Nephron (organoid): ENCODE data around the gene LRRC26.

Source experiments
- H3K27ac Mint-ChIP-seq, 3 experiments: 2 replicates each; pipeline ENCODE4 v1.8.0; 2020; ENCODE audit warnings: mixed read lengths in 3 of 3, mild to moderate bottlenecking in 2 of 3, moderate library complexity in 1 of 3
- H3K27me3 Mint-ChIP-seq: 2 replicates; pipeline ENCODE4 v1.8.0; 2021; ENCODE audit warnings: low read depth, mild to moderate bottlenecking, moderate library complexity, mixed read lengths
- H3K36me3 Mint-ChIP-seq: 2 replicates; pipeline ENCODE4 v1.8.0; 2020; ENCODE audit warnings: low read depth, mixed read lengths
- H3K4me1 Mint-ChIP-seq: 2 replicates; pipeline ENCODE4 v1.8.0; 2020; ENCODE audit warnings: mixed read lengths
- H3K4me3 Mint-ChIP-seq, 3 experiments: 2 replicates each; pipeline ENCODE4 v1.8.0; 2020; ENCODE audit warnings: mild to moderate bottlenecking in 3 of 3, mixed read lengths in 3 of 3, moderate library complexity in 2 of 3
- H3K9me3 Mint-ChIP-seq: 2 replicates; pipeline ENCODE4 v1.8.0; 2020; ENCODE audit warnings: mixed read lengths
- TF ChIP-seq, protein P1 (sequence below), 3 experiments: fragments of 200-600 bp; sonication (generic); IDR thresholded peaks; one replicate each; pipeline ENCODE4 v1.5.0; 2021; ENCODE audit warnings: antibody characterized with exemption in 3 of 3; ENCODE audit not compliant: unreplicated experiment in 3 of 3

Gene LRRC26

DNA sequence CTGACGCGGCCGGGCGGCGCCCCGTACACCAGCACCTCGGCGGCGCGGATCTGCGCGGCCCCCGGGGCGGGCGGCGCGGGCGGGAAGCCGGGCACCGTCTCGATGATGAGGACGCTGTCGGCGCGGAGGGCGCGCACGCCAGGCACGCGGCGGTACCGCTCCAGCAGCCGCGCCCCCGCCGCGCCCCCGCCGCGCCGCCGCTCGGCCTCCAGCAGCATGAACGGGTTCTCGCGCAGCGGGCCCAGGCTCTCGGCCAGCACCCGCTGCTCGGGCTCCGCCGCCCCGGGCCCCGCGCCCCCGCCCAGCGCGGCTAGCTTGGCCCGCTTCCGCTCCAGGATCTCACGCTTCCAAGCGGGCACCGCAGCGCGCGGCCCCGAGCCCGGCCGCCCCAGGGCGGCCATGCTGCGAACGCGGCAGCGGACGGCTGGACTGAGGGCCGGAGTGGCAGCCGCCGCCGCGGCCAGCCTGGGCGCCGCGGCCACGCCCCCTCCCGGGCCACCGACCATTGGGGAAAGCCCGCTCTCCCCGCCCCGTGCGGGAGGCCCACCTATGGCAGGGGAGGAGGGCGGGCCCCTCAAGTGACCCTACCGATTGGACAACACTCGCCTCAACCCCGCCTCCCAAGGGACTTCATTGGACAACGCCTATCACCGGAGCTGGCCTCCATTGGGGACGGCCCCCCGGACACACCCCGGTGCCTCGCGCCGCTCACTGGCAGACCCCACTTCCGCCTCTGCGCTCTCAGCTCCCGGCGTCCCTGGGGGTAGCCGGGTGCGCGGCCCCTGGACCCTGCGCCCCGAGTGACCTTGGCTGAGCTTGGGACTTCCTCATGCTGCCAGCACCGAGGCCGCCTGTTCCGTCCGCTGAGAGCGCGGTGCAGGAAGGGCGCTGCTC is 30.7 kb upstream of the LRRC26 start, which contains the start of gene TPRN:
Gene TPRN (minus strand): TSS at position 431 of the 894 bp plus-strand sequence. CDS start 30 bp downstream, at position 401.
- Mint-ChIP-seq H3K9me3 (no peaks in the 10 kb centered on the region), H3K27ac (peak within 1 kb of the TSS in 1 of 3 experiments; percentile 28), H3K4me3 (peak within 1 kb of the TSS; percentile 89 to 92 (median 90)), H3K4me1 (peaks cover 12% of the 10 kb centered on the region), H3K36me3 (no peaks in the 10 kb centered on the region), H3K27me3 (peaks cover 4% of the 10 kb centered on the region)
- TF ChIP-seq, protein P1, sequence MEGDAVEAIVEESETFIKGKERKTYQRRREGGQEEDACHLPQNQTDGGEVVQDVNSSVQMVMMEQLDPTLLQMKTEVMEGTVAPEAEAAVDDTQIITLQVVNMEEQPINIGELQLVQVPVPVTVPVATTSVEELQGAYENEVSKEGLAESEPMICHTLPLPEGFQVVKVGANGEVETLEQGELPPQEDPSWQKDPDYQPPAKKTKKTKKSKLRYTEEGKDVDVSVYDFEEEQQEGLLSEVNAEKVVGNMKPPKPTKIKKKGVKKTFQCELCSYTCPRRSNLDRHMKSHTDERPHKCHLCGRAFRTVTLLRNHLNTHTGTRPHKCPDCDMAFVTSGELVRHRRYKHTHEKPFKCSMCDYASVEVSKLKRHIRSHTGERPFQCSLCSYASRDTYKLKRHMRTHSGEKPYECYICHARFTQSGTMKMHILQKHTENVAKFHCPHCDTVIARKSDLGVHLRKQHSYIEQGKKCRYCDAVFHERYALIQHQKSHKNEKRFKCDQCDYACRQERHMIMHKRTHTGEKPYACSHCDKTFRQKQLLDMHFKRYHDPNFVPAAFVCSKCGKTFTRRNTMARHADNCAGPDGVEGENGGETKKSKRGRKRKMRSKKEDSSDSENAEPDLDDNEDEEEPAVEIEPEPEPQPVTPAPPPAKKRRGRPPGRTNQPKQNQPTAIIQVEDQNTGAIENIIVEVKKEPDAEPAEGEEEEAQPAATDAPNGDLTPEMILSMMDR (IDR thresholded peaks at IDR 0.05; ENCODE audit: unreplicated experiment in 3 of 3) = no peak

- H3K36me3 Mint-ChIP-seq = no peaks in the 10 kb centered on the region
These were observed 29.7 kb upstream of the LRRC26 start for GRCh38 chr9:137199411-137200121.

DNA sequence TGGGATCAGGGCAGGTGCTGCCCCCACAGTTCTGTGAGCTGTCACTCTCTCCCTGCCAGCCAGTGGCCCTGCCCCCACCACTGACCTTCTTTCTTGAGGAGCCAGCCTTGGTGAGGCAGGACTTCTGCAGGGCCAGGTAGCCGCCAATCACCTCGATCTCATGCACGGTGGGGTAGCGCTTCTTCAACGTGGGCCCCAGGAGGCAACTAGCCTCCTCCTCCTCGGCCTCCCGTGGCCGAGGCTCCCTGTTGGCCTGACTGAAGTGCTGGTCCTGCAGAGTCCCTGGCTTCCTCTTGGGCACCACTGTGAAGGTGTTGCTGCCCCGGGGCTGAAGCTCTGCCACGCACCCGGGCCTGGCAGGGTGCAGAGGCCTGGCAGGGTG is 29.0 kb upstream of the LRRC26 start:
- TF ChIP-seq, protein P1 (IDR thresholded peaks at IDR 0.05; ENCODE audit: unreplicated experiment in 3 of 3) = no peak
- Mint-ChIP-seq H3K4me1 (peaks cover 7% of the 10 kb centered on the region), H3K9me3 (no peaks in the 10 kb centered on the region), H3K27ac (no peak overlapping the region), H3K36me3 (no peaks in the 10 kb centered on the region), H3K4me3 (peak overlapping the region; percentile 68 to 89 (median 77)), H3K27me3 (no peaks in the 10 kb centered on the region)

More at GRCh38 chr9:137199411-137200121, 29.7 kb upstream of the LRRC26 start:
- Mint-ChIP-seq H3K9me3 (no peaks in the 10 kb centered on the region), H3K27ac (no peak overlapping the region), H3K27me3 (no peaks in the 10 kb centered on the region), H3K4me3 (peak overlapping the region; percentile 89 to 92 (median 90)), H3K4me1 (peaks cover 12% of the 10 kb centered on the region)
- TF ChIP-seq, protein P1 (IDR thresholded peaks at IDR 0.05; ENCODE audit: unreplicated experiment in 3 of 3) = no peak

- H3K27ac Mint-ChIP-seq = no peak overlapping the region
- H3K4me1 Mint-ChIP-seq = peaks cover 7% of the 10 kb centered on the region
- no peaks in the 10 kb centered on the region for H3K27me3 Mint-ChIP-seq
- TF ChIP-seq, protein P1 (IDR thresholded peaks at IDR 0.05; ENCODE audit: unreplicated experiment in 3 of 3) = no peak
- H3K36me3 Mint-ChIP-seq = no peaks in the 10 kb centered on the region
- H3K4me3 Mint-ChIP-seq = peak overlapping the region; percentile 68 to 89 (median 77)
- no peaks in the 10 kb centered on the region for H3K9me3 Mint-ChIP-seq
These were observed 28.4 kb upstream of the LRRC26 start for GRCh38 chr9:137198051-137198901.

GRCh38 chr9:137195525-137196220 is 25.8 kb upstream of the LRRC26 start:
- H3K9me3 Mint-ChIP-seq = no peaks in the 10 kb centered on the region
- no peaks in the 10 kb centered on the region for H3K36me3 Mint-ChIP-seq
- H3K4me1 Mint-ChIP-seq = peaks cover 4% of the 10 kb centered on the region
- H3K27me3 Mint-ChIP-seq = no peaks in the 10 kb centered on the region
- H3K27ac Mint-ChIP-seq = no peak overlapping the region
- TF ChIP-seq, protein P1 (IDR thresholded peaks at IDR 0.05; ENCODE audit: unreplicated experiment in 3 of 3) = no peak
- peak overlapping the region in 1 of 3 experiments; percentile 17 for H3K4me3 Mint-ChIP-seq
